NCI-H2196 (cell line): ENCODE measurements around the gene TANC1.

Experiments
- DNase-seq: peaks from one replicate; lab custom pipeline; 2025; ENCODE audit not compliant: unreplicated experiment; lab: John Stamatoyannopoulos, UW

Gene TANC1

GRCh38 chr2:159246325-159246988 is 278.0 kb downstream of the TANC1 start:
- DNase-seq, result no peak

GRCh38 chr2:159249990-159250715 is 281.7 kb downstream of the TANC1 start:
- DNase-seq, result peak; percentile 56

GRCh38 chr2:159251296-159252173 is 283.1 kb downstream of the TANC1 start:
- DNase-seq, result no peak

- no peak for DNase-seq
These were observed 284.5 kb downstream of the TANC1 start for GRCh38 chr2:159252905-159253304.

GRCh38 chr2:159256159-159256558 is 287.7 kb downstream of the TANC1 start:
- DNase-seq, result no peak

- DNase-seq, result no peak
These were observed 293.8 kb downstream of the TANC1 start for GRCh38 chr2:159262226-159262625.

GRCh38 chr2:159262904-159263303 is 294.5 kb downstream of the TANC1 start:
- DNase-seq, result no peak

- no peak for DNase-seq
These were observed 296.7 kb downstream of the TANC1 start for GRCh38 chr2:159265171-159265576.

GRCh38 chr2:159266554-159266953 is 298.1 kb downstream of the TANC1 start:
- no peak for DNase-seq

GRCh38 chr2:159267921-159268320 is 299.5 kb downstream of the TANC1 start:
- DNase-seq, result no peak

- DNase-seq, result no peak
These were observed 302.4 kb downstream of the TANC1 start for GRCh38 chr2:159270744-159271379.

- no peak for DNase-seq
These were observed 303.7 kb downstream of the TANC1 start for GRCh38 chr2:159272156-159272555.

- DNase-seq, result no peak
These were observed 306.7 kb downstream of the TANC1 start for GRCh38 chr2:159275111-159275510.

GRCh38 chr2:159279700-159280099 is 311.3 kb downstream of the TANC1 start:
- no peak for DNase-seq

GRCh38 chr2:159281002-159281401 is 312.6 kb downstream of the TANC1 start:
- no peak for DNase-seq
